Fibroblast of lung (primary cell): ENCODE data around the gene SLC29A1. TPM values are rescaled to one million over a fixed set of nuclear protein-coding genes. Genes with fewer than 3 reads are reported as not detected.

ENCODE experiments used
- DNase-seq, 2 donors: peaks; one replicate each; pipeline versions ENCODE4 v3.0.0 to v3.0.0-alpha.2; 2010; ENCODE audit warnings: low read depth in 2 of 2
- H2AFZ ChIP-seq: 2 replicates; pipeline ENCODE4 v1.5.1; 2012; ENCODE audit warnings: low read length, control low read depth, inconsistent platforms
- H3K27ac ChIP-seq: 2 replicates; pipeline ENCODE4 v1.5.1; 2011; ENCODE audit warnings: low read length, control low read depth; ENCODE audit not compliant: insufficient read depth
- H3K27me3 ChIP-seq: 2 replicates; pipeline ENCODE4 v1.5.1; 2011; ENCODE audit warnings: mild to moderate bottlenecking, low read length; ENCODE audit not compliant: control insufficient read depth, insufficient read depth
- H3K36me3 ChIP-seq: 2 replicates; pipeline ENCODE4 v1.5.1; 2011; ENCODE audit warnings: low read length; ENCODE audit not compliant: control insufficient read depth, insufficient read depth
- H3K4me1 ChIP-seq: 2 replicates; pipeline ENCODE4 v1.5.1; 2011; ENCODE audit warnings: low read length; ENCODE audit not compliant: control insufficient read depth, insufficient read depth; ENCODE audit errors: extremely low read depth
- H3K4me2 ChIP-seq: 2 replicates; pipeline ENCODE4 v1.5.1; 2011; ENCODE audit warnings: low read length, control low read depth; ENCODE audit not compliant: insufficient read depth; ENCODE audit errors: extremely low read depth
- H3K4me3 ChIP-seq, 4 experiments: fragments of 200-600 bp in 1 of 4; sonication (generic) in 1 of 4; replicated peaks in 1 of 4; 2 replicates each; pipeline ENCODE4 v1.5.1; 2011 to 2016; ENCODE audit warnings: low read length in 4 of 4, low read depth in 3 of 4, mild to moderate bottlenecking in 3 of 4, control low read depth in 2 of 4, inconsistent platforms in 1 of 4, mixed read lengths in 1 of 4; ENCODE audit not compliant: insufficient read depth in 1 of 4; ENCODE audit errors: control extremely low read depth in 1 of 4
- H3K79me2 ChIP-seq: 2 replicates; pipeline ENCODE4 v1.5.1; 2012; ENCODE audit warnings: mild to moderate bottlenecking, low read length, inconsistent platforms; ENCODE audit not compliant: control insufficient read depth, insufficient read depth
- H3K9ac ChIP-seq: 2 replicates; pipeline ENCODE4 v1.5.1; 2011; ENCODE audit warnings: mild to moderate bottlenecking, low read length, control low read depth; ENCODE audit not compliant: insufficient read depth
- H3K9me3 ChIP-seq: 2 replicates; pipeline ENCODE4 v1.5.1; 2012; ENCODE audit warnings: low read depth, low read length; ENCODE audit not compliant: control insufficient read depth, insufficient read depth
- H4K20me1 ChIP-seq: 2 replicates; pipeline ENCODE4 v1.5.1; 2011; ENCODE audit warnings: low read length; ENCODE audit not compliant: control insufficient read depth, insufficient read depth; ENCODE audit errors: extremely low read depth
- EZH2 ChIP-seq: IDR thresholded peaks from 2 replicates; pipeline ENCODE4 v1.5.1; 2012; ENCODE audit warnings: low read length, control low read depth, mild to moderate bottlenecking; ENCODE audit errors: missing control alignments
- polyA plus RNA-seq, 2 donors: library from polyadenylated mRNA; depleted of rRNA in 1 of 2; stranded (reverse) in 1 of 2; unstranded in 1 of 2; fragments of >200 nt; gene quantifications; 2 replicates each; pipeline ENCODE4 v1.2.1, GENCODE V29; 2011 to 2012; ENCODE audit warnings: missing spikeins in 1 of 2
- total RNA-seq: library from RNA; depleted of rRNA; stranded (reverse); fragments of >200 nt; gene quantifications from 2 replicates; pipeline ENCODE4 v1.2.1, GENCODE V29; 2014
- TF ChIP-seq, protein P1 (sequence below), 2 donors: IDR thresholded peaks in 1 of 2; conservative IDR thresholded peaks in 1 of 2; 1 replicate in 1 of 2; 2 replicates in 1 of 2; pipeline ENCODE4 v1.5.1; 2011 to 2012; ENCODE audit warnings: low read length in 2 of 2, control low read depth in 1 of 2, inconsistent platforms in 1 of 2, low read depth in 1 of 2, mild to moderate bottlenecking in 1 of 2

Gene SLC29A1
- total and polyA plus RNA-seq, 2 donors (not counting 1 experiment from before 2014, with no cell fraction given), result 13.4 to 21.9 TPM

DNA sequence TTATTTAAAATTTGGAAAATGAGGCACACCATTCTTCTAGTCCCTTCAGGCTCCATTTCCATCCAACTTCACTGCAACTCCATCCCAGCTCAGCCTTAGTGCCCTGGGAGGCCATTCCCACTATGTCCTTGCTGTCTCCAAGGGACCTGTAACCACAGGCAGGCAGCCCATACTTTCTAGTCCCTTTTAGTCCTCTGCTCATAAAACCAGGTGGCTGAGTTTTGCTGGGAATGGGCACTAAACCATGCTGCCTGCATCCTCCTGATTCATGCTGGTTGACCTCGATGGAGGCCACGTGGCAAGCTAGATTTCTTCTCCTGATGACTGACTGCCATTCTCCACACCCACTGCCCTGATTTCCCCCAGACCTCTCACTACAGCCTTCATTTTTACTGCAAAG lies 34.1 kb upstream of the SLC29A1 start:
- DNase-seq, result no peak
- TF ChIP-seq, protein P1, sequence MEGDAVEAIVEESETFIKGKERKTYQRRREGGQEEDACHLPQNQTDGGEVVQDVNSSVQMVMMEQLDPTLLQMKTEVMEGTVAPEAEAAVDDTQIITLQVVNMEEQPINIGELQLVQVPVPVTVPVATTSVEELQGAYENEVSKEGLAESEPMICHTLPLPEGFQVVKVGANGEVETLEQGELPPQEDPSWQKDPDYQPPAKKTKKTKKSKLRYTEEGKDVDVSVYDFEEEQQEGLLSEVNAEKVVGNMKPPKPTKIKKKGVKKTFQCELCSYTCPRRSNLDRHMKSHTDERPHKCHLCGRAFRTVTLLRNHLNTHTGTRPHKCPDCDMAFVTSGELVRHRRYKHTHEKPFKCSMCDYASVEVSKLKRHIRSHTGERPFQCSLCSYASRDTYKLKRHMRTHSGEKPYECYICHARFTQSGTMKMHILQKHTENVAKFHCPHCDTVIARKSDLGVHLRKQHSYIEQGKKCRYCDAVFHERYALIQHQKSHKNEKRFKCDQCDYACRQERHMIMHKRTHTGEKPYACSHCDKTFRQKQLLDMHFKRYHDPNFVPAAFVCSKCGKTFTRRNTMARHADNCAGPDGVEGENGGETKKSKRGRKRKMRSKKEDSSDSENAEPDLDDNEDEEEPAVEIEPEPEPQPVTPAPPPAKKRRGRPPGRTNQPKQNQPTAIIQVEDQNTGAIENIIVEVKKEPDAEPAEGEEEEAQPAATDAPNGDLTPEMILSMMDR (conservative IDR thresholded peaks at IDR 0.05 in 1 of 2, IDR thresholded peaks at IDR 0.05 in 1 of 2; ENCODE audit: low read depth in 1 of 2, low read length in 2 of 2), result no peak
- TF ChIP-seq EZH2, result no peak
- H4K20me1 ChIP-seq, result no peaks in the 10 kb centered on the region

DNA sequence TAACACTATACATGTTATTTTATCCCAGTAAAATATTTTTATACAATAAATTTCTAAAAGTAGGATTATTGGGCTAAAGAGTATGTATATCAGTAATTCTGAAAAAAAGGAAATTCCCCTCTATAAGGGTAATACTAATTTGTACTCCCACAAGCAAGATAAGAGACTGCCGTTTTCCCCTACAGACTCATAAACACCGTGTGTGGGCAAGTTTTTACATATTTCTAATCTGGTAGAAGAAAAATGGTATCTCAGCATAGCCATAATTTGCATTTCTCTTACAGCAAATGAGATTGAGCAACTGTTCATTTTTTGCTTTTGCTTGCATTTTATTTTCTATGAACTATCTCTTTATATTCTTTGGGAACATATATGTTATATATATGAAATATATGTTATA lies 32.7 kb upstream of the SLC29A1 start:
- Histone ChIP-seq H3K4me2 (no peak overlapping the region), H3K4me1 (no peaks in the 10 kb centered on the region), H3K27me3 (no peaks in the 10 kb centered on the region), H3K9me3 (no peaks in the 10 kb centered on the region), H3K4me3 (no peak overlapping the region), H3K27ac (no peak overlapping the region), H4K20me1 (no peaks in the 10 kb centered on the region), H3K79me2 (no peaks in the 10 kb centered on the region), H2AFZ (no peak overlapping the region), H3K9ac (no peak overlapping the region), H3K36me3 (no peaks in the 10 kb centered on the region)
- DNase-seq, result no peak
- TF ChIP-seq, protein P1 (conservative IDR thresholded peaks at IDR 0.05 in 1 of 2, IDR thresholded peaks at IDR 0.05 in 1 of 2; ENCODE audit: low read depth in 1 of 2, low read length in 2 of 2), result no peak
- no peak for TF ChIP-seq EZH2

More for the DNA sequence above, 34.1 kb upstream of the SLC29A1 start:
- Histone ChIP-seq H3K4me2 (no peak overlapping the region), H3K4me3 (no peak overlapping the region), H3K36me3 (no peaks in the 10 kb centered on the region), H3K27me3 (no peaks in the 10 kb centered on the region), H3K4me1 (no peaks in the 10 kb centered on the region), H3K79me2 (no peaks in the 10 kb centered on the region), H3K27ac (no peak overlapping the region), H3K9me3 (no peaks in the 10 kb centered on the region), H2AFZ (no peak overlapping the region), H3K9ac (no peak overlapping the region)

DNA sequence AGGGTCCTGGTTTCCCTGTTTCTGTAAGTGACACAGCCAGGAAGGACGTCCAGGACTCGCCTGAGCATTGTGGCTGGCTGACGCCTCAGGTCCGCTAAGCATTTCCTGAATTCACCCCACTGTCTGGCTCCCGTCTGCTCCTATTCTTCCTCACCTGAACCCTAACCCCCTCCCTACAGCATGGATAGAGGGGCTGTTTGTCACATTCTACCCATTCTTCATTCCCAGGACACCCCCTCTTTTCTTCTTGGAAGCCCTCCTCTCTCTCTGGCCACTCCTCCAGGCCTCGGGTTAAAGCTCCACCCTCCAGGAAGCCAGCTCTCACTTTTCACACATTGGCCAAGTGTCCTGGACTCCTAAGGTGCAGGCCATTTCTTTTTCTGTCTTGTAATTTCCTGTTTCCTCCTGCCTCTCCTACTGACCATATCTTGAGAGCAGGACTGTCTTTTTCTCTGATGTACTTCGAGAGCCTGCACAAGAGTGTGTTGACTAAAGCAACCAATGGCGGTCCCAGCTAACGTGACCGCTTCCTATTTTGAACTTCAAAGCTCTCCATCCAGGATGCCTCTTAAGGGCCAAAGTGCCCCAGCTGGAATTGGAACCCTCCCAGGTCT lies 30.9 kb upstream of the SLC29A1 start:
- Histone ChIP-seq H3K9me3 (no peaks in the 10 kb centered on the region), H3K79me2 (no peaks in the 10 kb centered on the region), H3K4me3 (no peak overlapping the region), H3K4me1 (no peaks in the 10 kb centered on the region), H3K9ac (no peak overlapping the region), H4K20me1 (no peaks in the 10 kb centered on the region), H3K36me3 (no peaks in the 10 kb centered on the region), H3K27me3 (no peaks in the 10 kb centered on the region), H3K27ac (no peak overlapping the region), H3K4me2 (no peak overlapping the region), H2AFZ (no peak overlapping the region)
- no peak for DNase-seq
- TF ChIP-seq, protein P1 (conservative IDR thresholded peaks at IDR 0.05 in 1 of 2, IDR thresholded peaks at IDR 0.05 in 1 of 2; ENCODE audit: low read depth in 1 of 2, low read length in 2 of 2), result no peak
- no peak for TF ChIP-seq EZH2
